GM03348 (cell line): Measurements from ENCODE around the gene BCL2.
A peak's percentile ranks its signal among the peaks of the same experiment; 100 is the strongest.
"Not testable (repeated sequence)": the region's sequence is repeated elsewhere in the genome, so short reads cannot be mapped to it uniquely, and the experiment has no call there.

Experiments used
- DNase-seq: peaks from one replicate; pipeline ENCODE4 v3.0.0; 2012; ENCODE audit warnings: low spot score

Gene BCL2

GRCh38 chr18:63258749-63259566 is 60.6 kb downstream of the BCL2 start:
- no peak for DNase-seq

DNA sequence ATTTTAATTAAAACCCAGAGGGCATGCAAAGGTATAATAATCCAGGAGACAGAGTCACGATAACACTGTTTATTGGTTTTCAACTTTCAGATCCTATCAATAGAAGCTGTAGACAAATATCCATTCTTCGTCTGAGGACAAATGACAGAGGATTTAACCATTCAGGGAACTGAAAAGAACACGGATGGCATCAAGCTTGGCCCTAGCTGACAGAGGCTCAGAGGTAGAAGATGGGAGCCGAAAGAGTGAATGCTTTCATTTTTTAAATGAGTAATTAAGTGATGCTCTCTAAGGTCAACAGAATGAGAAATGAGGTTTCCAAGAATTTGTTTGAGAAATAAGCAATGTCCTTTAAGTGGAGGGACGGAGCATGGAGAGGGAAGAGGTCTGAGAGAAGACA is 62.1 kb downstream of the BCL2 start:
- DNase-seq, result no peak

GRCh38 chr18:63255435-63255834 is 64.1 kb downstream of the BCL2 start:
- DNase-seq, result no peak

- DNase-seq, result no peak
Measured at GRCh38 chr18:63254716-63255399, 64.7 kb downstream of the BCL2 start.

DNA sequence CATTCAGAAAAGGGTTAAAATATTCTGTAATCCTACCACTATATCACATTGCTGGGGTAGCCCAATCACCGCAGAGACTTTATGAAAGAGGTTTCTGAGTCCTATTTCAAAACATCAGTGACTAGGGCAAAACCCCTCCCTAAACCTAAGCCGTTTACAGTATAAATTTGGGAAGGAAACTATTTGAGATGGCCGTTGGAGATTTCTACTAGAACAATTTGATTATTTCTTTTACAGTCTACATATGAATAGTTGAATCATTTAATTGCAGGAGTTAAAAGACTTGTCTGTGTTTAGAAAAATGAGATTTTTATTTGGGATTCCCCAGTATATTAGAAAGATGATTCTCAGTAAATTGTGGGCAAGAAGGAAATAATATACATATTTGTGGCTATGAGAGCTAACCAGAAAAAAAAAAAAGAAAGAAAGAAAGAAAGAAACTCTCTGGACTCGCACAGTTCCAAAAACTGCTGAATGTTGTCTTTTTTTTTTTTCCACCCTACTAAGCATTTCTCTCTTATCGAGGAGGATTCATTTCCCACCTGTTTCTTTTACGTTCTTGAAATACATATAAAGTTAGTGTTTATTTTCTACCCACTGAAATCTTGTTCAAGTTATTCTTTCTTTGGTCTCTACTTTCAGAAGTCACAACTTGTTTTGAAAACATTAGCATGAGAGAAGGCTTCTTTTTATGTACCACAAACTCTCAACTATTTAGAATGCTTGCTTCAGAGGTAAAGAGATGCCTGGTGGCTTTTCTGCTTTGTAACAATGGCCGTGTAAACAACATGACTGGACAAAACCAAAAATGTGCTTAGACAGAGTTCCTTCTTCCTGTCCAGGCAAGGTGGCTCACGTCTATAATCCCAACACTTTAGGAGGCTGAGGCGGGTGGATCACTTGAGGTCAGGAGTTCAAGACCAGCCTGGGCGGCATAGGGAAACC is 65.9 kb downstream of the BCL2 start:
- peak; percentile 64 for DNase-seq

DNA sequence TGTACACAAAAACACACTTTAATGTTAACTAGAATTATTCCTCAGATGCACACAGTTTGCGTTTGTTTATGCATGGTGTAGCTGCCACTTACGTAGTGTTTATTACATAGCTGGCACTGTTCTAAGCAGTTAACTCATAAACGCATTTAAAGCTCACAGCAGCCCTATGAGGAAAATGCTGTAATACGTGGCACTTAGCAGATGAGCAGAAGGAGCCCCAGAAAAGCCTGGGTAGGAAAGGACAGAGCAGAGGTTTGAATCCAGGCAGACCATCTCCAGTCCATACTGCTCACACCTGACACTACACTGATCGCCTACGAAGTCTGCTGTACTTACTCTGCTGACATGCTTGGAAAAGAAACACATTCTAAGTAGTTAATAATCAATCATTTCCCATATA is 66.6 kb downstream of the BCL2 start:
- DNase-seq, result no peak

DNA sequence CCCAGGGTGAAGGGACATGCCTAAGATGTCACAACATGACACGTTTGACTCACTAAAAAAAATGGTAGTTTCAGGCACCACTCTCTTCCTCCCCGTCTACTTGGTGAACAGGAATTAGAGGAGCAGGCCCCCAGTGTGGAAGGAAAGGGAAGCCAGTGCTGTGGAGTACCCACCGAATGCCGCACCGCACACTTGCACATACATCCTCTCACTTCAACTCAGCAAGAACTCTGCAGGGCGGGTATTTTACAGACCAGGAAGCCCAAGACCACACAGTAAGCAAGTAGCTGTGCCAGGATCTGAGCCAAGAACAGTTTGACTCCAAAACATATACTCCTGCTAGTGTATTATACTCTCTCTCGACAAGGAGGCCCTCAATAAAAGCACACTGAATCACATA is 69.8 kb downstream of the BCL2 start:
- DNase-seq, result no peak

- no peak for DNase-seq
Measured at GRCh38 chr18:63247926-63248325, 71.6 kb downstream of the BCL2 start.

- no peak for DNase-seq
Measured at GRCh38 chr18:63247506-63247905, 72.1 kb downstream of the BCL2 start.

DNA sequence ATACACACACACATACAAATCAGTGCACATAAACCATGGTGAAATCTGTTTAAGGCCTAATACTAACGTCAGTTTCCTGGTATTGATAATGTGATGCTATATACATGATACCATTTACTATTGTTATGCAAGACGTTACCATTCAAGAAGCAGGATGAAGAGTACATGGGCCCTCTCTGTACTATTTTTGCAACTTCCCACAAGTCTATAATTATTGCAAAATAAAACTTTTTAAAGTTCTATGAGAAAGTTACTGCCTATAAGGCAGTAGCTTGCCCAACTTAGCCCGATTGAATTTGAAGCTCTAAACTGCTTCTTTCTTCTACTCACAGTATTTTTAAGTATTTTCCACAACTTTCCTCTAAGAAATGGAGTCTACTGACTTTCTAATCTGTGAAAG is 74.0 kb downstream of the BCL2 start:
- no peak for DNase-seq

DNA sequence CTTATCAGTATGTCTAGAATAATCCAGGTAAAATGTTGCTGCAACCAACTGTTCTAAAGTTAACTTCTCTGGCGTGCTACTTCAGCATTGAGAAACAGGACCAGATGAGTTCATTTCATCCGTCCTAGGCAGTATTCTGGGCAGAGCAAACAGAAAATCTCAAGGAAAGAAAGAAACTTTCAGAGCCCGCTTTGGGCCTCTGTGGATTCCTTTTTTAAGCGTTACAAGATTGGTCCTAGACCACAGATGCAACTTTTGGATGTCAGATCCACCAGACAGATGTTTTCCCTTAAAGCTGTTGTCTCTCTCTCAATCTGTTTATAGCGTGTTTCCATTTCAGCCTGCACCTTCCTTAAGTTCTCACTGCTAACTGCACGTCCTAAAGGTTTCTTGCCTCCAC is 75.0 kb downstream of the BCL2 start:
- DNase-seq, result no peak

DNA sequence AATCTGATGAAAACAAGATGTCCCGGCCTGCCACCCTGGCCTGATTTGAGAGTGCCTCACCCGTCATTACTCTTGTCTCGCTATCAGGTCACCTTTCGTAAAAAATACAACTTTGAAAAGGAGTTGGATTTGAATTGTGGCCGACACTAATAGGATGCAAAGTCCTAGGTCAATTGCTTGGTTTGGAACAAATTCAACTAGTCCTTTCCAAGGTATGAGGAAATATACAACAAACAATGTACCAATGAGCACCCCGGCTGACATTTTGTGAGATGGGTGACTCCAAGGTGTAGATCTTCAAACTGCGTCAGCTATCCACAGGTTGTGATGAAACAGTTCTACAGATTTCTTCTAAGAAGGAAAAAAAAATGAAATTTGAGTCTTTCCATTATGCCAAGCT is 77.8 kb downstream of the BCL2 start:
- DNase-seq, result no peak

GRCh38 chr18:63241317-63241712 is 78.3 kb downstream of the BCL2 start:
- no peak for DNase-seq

DNA sequence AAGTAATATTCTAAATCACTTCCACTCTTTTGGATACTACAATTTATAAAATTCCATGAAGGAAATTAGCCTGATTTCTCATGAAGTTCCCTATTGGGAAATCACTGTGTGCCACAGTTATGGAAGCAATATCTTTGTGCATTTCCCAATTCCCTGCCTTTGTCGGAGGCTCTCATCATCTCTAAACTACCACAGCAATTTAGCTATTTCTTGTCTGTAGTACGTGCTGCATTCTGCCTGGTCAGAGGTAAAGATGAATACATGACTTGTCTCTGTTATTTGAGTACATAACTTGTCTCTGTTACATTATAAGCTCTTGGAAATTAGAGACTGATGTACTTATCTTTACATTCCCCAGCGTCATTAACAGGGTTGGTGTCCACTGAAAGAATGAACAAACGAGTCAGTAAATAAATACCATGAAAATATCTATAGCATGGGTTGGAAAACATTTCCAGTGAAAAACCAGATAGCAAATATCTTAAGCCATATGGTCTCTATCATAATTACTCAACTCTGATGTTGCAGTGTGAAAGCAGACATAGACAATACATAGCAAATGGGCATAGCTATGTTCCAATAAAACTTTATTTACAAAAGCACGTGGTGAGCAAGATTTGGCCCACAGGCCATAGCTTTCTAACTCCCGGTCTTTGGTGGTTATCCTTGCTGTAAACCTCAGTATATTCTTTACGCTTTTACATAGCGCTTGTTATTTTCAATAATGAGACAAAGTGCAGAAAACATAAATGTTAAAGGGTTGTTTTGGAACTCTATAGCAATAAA is 78.8 kb downstream of the BCL2 start:
- DNase-seq, result peak; percentile 28

- DNase-seq, result no peak
Measured at GRCh38 chr18:63238693-63239075, 80.9 kb downstream of the BCL2 start.

GRCh38 chr18:63237881-63238692 is 81.5 kb downstream of the BCL2 start:
- DNase-seq, result peak; percentile 86

- peak; percentile 47 for DNase-seq
Measured at GRCh38 chr18:63236921-63237846, 82.4 kb downstream of the BCL2 start.

DNA sequence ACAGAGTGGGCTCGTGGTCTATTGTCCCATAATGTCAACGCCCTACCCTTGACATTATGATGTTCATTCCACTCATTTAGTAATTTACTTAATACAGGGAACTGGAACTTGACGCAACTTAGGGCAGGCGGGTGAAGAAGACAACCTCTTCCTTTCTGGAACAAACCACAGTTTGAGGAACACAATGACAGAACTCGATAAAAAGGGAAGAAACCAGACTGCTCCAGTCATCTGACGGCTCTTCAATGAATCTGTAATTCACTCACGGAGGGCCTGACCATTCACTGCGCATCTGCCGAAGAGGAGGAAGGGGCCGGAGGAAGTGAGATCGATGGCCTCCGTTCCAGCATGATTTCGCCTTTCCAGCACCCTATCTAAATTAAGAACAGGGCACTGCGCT is 83.2 kb downstream of the BCL2 start:
- DNase-seq, result no peak

GRCh38 chr18:63235920-63236319 is 83.6 kb downstream of the BCL2 start:
- not testable (repeated sequence) for DNase-seq

GRCh38 chr18:63234841-63235240 is 84.7 kb downstream of the BCL2 start:
- DNase-seq, result no peak
